Measurements from ENCODE around the gene SATB2. TPM values are rescaled to one million over a fixed set of nuclear protein-coding genes. Genes with fewer than 3 reads are reported as not detected.

Gene SATB2
- total and polyA plus RNA-seq, 2 experiments from 2014 or later: 1.6 to 6.0 TPM

DNA sequence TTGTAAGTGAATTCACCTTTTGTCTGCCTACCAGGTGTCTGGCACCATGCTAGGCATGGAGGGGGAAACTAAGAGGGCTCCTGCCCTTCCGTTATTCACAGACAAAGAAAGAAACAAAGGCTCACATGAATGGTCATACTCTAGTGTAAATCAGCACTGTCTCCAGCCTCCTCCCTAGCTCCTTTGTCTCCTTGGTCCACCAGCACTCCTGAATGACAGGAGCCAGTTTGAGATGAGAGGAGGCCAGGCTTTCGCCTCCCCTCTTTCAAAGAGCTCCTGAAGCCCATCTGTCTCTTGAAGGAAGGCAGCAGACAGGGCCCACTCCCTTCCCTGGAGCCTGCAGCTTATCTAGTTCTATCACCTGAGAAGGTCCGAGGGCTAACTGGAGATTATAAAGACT lies 18.7 kb downstream of the SATB2 start:
- H3K27ac Mint-ChIP-seq: no peak overlapping the region
- Histone ChIP-seq H3K4me3 (no peak overlapping the region), H3F3A (replicated peaks; ENCODE audit: low read depth) (no peaks in the 10 kb centered on the region), H3K79me2 (replicated peaks; ENCODE audit: insufficient read depth) (no peaks in the 10 kb centered on the region; the same call in 1 of the 2 replicates), H3K9me2 (ENCODE audit: insufficient read depth) (no peaks in the 10 kb centered on the region), H3K27ac (ENCODE audit: low read depth) (peak overlapping the region; percentile 39; the same call in 1 of the 2 replicates), H2AFZ (0 out of 2 replicates have a peak overlapping the region, but pooled peaks have one; percentile 10), H3K36me3 (ENCODE audit: insufficient read depth) (no peaks in the 10 kb centered on the region), H4K20me1 (replicated peaks; ENCODE audit: insufficient read depth) (no peaks in the 10 kb centered on the region), H3K4me1 (ENCODE audit: insufficient read depth) (peaks cover 24% of the 10 kb centered on the region), H3K27me3 (ENCODE audit: insufficient read depth) (no peaks in the 10 kb centered on the region), H3K4me2 (no peak overlapping the region)
- no peaks in the 10 kb centered on the region for H3K9me3 Mint-ChIP-seq
- TF ChIP-seq ZNF114 (CRISPR knock-in tag; IDR thresholded peaks at IDR 0.05) (no peak), NANOG (IDR thresholded peaks at IDR 0.05; ENCODE audit: borderline replicate concordance) (no peak)
- TF ChIP-seq, protein P1, sequence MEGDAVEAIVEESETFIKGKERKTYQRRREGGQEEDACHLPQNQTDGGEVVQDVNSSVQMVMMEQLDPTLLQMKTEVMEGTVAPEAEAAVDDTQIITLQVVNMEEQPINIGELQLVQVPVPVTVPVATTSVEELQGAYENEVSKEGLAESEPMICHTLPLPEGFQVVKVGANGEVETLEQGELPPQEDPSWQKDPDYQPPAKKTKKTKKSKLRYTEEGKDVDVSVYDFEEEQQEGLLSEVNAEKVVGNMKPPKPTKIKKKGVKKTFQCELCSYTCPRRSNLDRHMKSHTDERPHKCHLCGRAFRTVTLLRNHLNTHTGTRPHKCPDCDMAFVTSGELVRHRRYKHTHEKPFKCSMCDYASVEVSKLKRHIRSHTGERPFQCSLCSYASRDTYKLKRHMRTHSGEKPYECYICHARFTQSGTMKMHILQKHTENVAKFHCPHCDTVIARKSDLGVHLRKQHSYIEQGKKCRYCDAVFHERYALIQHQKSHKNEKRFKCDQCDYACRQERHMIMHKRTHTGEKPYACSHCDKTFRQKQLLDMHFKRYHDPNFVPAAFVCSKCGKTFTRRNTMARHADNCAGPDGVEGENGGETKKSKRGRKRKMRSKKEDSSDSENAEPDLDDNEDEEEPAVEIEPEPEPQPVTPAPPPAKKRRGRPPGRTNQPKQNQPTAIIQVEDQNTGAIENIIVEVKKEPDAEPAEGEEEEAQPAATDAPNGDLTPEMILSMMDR (conservative IDR thresholded peaks at IDR 0.05; ENCODE audit: low read depth in 2 of 2): no peak
- H3K27me3 Mint-ChIP-seq (ENCODE audit: insufficient read depth, low read depth, poor library complexity): no peaks in the 10 kb centered on the region
- DNase-seq (ENCODE audit: low spot score) (peak; percentile 28), ATAC-seq (peak; percentile 83)
- peaks cover 20% of the 10 kb centered on the region for H3K4me1 Mint-ChIP-seq
- no peaks in the 10 kb centered on the region for H3K36me3 Mint-ChIP-seq (ENCODE audit: low read depth)
- no peak overlapping the region for H3K4me3 Mint-ChIP-seq

DNA sequence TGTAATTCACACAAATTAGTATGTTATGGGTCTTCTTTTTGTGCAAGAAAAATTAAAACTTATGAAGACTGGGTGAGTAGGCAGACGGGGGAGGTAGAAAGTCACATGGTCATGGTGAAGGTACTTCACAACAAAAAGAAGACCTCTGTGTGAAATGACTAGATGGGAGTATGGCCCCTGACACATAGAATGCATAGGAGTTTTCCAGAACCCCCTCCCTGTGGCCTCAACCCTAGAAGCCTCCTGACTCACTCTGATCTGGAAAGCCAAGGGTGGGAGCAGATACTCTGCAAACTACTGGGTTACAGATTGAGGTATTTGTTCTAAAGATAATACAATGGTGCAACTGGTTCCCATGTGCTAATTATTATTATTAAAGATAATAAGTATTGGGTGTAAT lies 23.2 kb downstream of the SATB2 start:
- no peaks in the 10 kb centered on the region for H4K20me1 ChIP-seq (replicated peaks; ENCODE audit: insufficient read depth)
- peaks cover 48% of the 10 kb centered on the region for H3K4me1 ChIP-seq (ENCODE audit: insufficient read depth)
- no peak overlapping the region for H3K27ac ChIP-seq (ENCODE audit: low read depth)
- DNase-seq (ENCODE audit: low spot score) (no peak), ATAC-seq (no peak)
- H3K79me2 ChIP-seq (replicated peaks; ENCODE audit: insufficient read depth): no peaks in the 10 kb centered on the region
- Mint-ChIP-seq H3K4me1 (peaks cover 40% of the 10 kb centered on the region), H3K27ac (no peak overlapping the region), H3K36me3 (ENCODE audit: low read depth) (no peaks in the 10 kb centered on the region), H3K4me3 (no peak overlapping the region), H3K9me3 (no peaks in the 10 kb centered on the region), H3K27me3 (ENCODE audit: insufficient read depth, low read depth, poor library complexity) (no peaks in the 10 kb centered on the region)
- no peak overlapping the region for H3K4me2 ChIP-seq
- no peak overlapping the region for H3K4me3 ChIP-seq
- H2AFZ ChIP-seq: no peak overlapping the region
- no peaks in the 10 kb centered on the region for H3K9me2 ChIP-seq (ENCODE audit: insufficient read depth)
- no peaks in the 10 kb centered on the region for H3F3A ChIP-seq (replicated peaks; ENCODE audit: low read depth)
- TF ChIP-seq, protein P2, sequence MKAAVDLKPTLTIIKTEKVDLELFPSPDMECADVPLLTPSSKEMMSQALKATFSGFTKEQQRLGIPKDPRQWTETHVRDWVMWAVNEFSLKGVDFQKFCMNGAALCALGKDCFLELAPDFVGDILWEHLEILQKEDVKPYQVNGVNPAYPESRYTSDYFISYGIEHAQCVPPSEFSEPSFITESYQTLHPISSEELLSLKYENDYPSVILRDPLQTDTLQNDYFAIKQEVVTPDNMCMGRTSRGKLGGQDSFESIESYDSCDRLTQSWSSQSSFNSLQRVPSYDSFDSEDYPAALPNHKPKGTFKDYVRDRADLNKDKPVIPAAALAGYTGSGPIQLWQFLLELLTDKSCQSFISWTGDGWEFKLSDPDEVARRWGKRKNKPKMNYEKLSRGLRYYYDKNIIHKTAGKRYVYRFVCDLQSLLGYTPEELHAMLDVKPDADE (IDR thresholded peaks at IDR 0.05): no peak
- TF ChIP-seq JUNB (IDR thresholded peaks at IDR 0.05; ENCODE audit: unreplicated experiment) (no peak), CREB1 (CRISPR knock-in tag; IDR thresholded peaks at IDR 0.05; ENCODE audit: low read depth) (no peak), POLR2AphosphoS5 (IDR thresholded peaks at IDR 0.05; ENCODE audit: low read depth) (no peak), EZH2phosphoT487 (IDR thresholded peaks at IDR 0.05; ENCODE audit: unreplicated experiment) (no peak)
- H3K36me3 ChIP-seq (ENCODE audit: insufficient read depth): no peaks in the 10 kb centered on the region
- H3K27me3 ChIP-seq (ENCODE audit: insufficient read depth): no peaks in the 10 kb centered on the region
